Kidney (tissue), 14 donors: ENCODE measurements around the gene SPTB. TPM values are rescaled to one million over a fixed set of nuclear protein-coding genes. Genes with fewer than 3 reads are reported as not detected.

Source experiments
- DNase-seq, 5 donors: peaks; one replicate each; pipeline ENCODE4 v3.0.0-alpha.2; 2013 to 2020
- FAIRE-seq: peaks from 2 replicates; lab custom pipeline; 2012; peaks lifted over from hg19 to GRCh38; lab: Jason Lieb, UNC
- H3K27ac ChIP-seq, 2 donors: one replicate each; pipeline ENCODE4 v1.7.0; 2013; ENCODE audit warnings: low read depth in 2 of 2, low read length in 2 of 2, inconsistent platforms in 1 of 2
- H3K27me3 ChIP-seq: one replicate; pipeline ENCODE4 v1.7.1; 2013; ENCODE audit warnings: low read length, inconsistent platforms; ENCODE audit not compliant: control insufficient read depth, insufficient read depth
- H3K36me3 ChIP-seq, 3 donors: one replicate each; pipeline versions ENCODE4 v1.7.0 to v1.7.1; 2013; ENCODE audit warnings: low read length in 3 of 3, control low read depth in 1 of 3, inconsistent platforms in 1 of 3; ENCODE audit not compliant: insufficient read depth in 3 of 3, control insufficient read depth in 2 of 3
- H3K4me1 ChIP-seq, 3 donors: one replicate each; pipeline versions ENCODE4 v1.7.0 to v1.7.1; 2013; ENCODE audit warnings: low read length in 3 of 3, inconsistent platforms in 1 of 3, low read depth in 1 of 3; ENCODE audit not compliant: control insufficient read depth in 2 of 3, insufficient read depth in 2 of 3
- H3K4me3 ChIP-seq, 3 donors: one replicate each; pipeline versions ENCODE4 v1.7.0 to v1.8.1; 2013; ENCODE audit warnings: low read length in 3 of 3, control low read depth in 1 of 3, inconsistent platforms in 1 of 3
- H3K9ac ChIP-seq, 3 donors: one replicate each; pipeline versions ENCODE4 v1.7.0 to v1.7.1; 2013; ENCODE audit warnings: low read length in 3 of 3, control low read depth in 1 of 3, inconsistent platforms in 1 of 3
- H3K9me3 ChIP-seq, 3 donors: one replicate each; pipeline versions ENCODE4 v1.7.0 to v1.7.1; 2013; ENCODE audit warnings: low read length in 3 of 3, control low read depth in 1 of 3, inconsistent platforms in 1 of 3; ENCODE audit not compliant: control insufficient read depth in 2 of 3, insufficient read depth in 1 of 3
- CTCF ChIP-seq: IDR thresholded peaks from 3 replicates; pipeline ENCODE4 v1.5.1; 2012; ENCODE audit warnings: mild to moderate bottlenecking, moderate library complexity, borderline replicate concordance; ENCODE audit not compliant: insufficient read depth; ENCODE audit errors: extremely low read depth
- intact Hi-C: fragments of 100-400 bp; cut with DNase I; formaldehyde crosslinking; loops from one replicate; pipeline ENCODE4 v1.11.1; 2022
- polyA plus RNA-seq: library from polyadenylated mRNA; stranded (reverse); fragments of 350-450 nt; fragmentation: Illumina TruSeq; extraction: RNeasy Lipid Tissue Mini Kit (QIAGEN cat#74804); gene quantifications from one replicate; pipeline ENCODE4 v1.2.3, GENCODE V29; 2014; ENCODE audit warnings: low read depth, low replicate concordance; ENCODE audit not compliant: insufficient read depth
- total RNA-seq: library from RNA; stranded (reverse); fragmentation: NEBNext Ultra II Directional; extraction: Animal tissue kit (Norgen Biotek cat#: 25700); gene quantifications from one replicate; pipeline ENCODE4 v1.2.1, GENCODE V29; 2021
- donor health status: control.
- donor health status: control.
- donor health status: control.
- donor health status: control.
- donor health status: control.
- donor health status: DM: yes; HTN: yes; CAD: no.
- donor health status: Normal renal cell carcinoma (clear cell type).

The SPTB gene
- total and polyA plus RNA-seq, 2 donors from 2014 or later = 1.7 to 2.2 TPM

GRCh38 chr14:64790478-64790877 lies 89.2 kb downstream of the SPTB start:
- no peak for DNase-seq
- H3K4me1 ChIP-seq = no peaks in the 10 kb centered on the region
- no peak for TF ChIP-seq CTCF
- H3K27me3 ChIP-seq = no peaks in the 10 kb centered on the region
- intact Hi-C loops = no loop called here
- no peaks in the 10 kb centered on the region for H3K36me3 ChIP-seq
- H3K9me3 ChIP-seq = no peaks in the 10 kb centered on the region
- no peak overlapping the region for H3K4me3 ChIP-seq
- no peak for FAIRE-seq
- H3K9ac ChIP-seq = no peak overlapping the region
- no peak overlapping the region for H3K27ac ChIP-seq

- no peak for TF ChIP-seq CTCF
- DNase-seq = no peak
- Histone ChIP-seq H3K36me3 (no peaks in the 10 kb centered on the region), H3K4me1 (no peaks in the 10 kb centered on the region), H3K9me3 (no peaks in the 10 kb centered on the region), H3K4me3 (no peak overlapping the region), H3K9ac (no peak overlapping the region), H3K27me3 (no peaks in the 10 kb centered on the region), H3K27ac (no peak overlapping the region)
- FAIRE-seq = no peak
- intact Hi-C loops = no loop called here
Observed at GRCh38 chr14:64789696-64790095, 90.0 kb downstream of the SPTB start.

- intact Hi-C loops = no loop called here
- H3K9ac ChIP-seq = no peak overlapping the region
Observed at GRCh38 chr14:64788706-64789105, 91.0 kb downstream of the SPTB start.

More at GRCh38 chr14:64788706-64789105, 91.0 kb downstream of the SPTB start:
- H3K27me3 ChIP-seq = no peaks in the 10 kb centered on the region
- H3K36me3 ChIP-seq = no peaks in the 10 kb centered on the region
- no peak for DNase-seq
- H3K9me3 ChIP-seq = no peaks in the 10 kb centered on the region
- no peak overlapping the region for H3K27ac ChIP-seq
- no peak for TF ChIP-seq CTCF
- FAIRE-seq = no peak
- no peak overlapping the region for H3K4me3 ChIP-seq
- no peaks in the 10 kb centered on the region for H3K4me1 ChIP-seq
